SJCRH30 (cell line): Measurements from ENCODE around the gene VWA3A. TPM values are rescaled to one million over a fixed set of nuclear protein-coding genes. Genes with fewer than 3 reads are reported as not detected.
"Not testable (repeated sequence)": the region's sequence is repeated elsewhere in the genome, so short reads cannot be mapped to it uniquely, and the experiment has no call there.

Source experiments
- DNase-seq, 2 experiments: peaks; one replicate each; pipeline ENCODE4 v3.0.0-alpha.2; 2015 to 2020
- H3K27ac ChIP-seq: fragments of 250-450 bp; sonication (Bioruptor Pico); 2 replicates; pipeline ENCODE4 v1.5.1; 2020; ENCODE audit warnings: mild to moderate bottlenecking, moderate library complexity
- H3K27me3 ChIP-seq: fragments of 250-450 bp; sonication (Bioruptor Pico); 2 replicates; pipeline ENCODE4 v1.5.1; 2020; ENCODE audit warnings: mild to moderate bottlenecking, moderate library complexity
- H3K36me3 ChIP-seq: fragments of 250-450 bp; sonication (Bioruptor Pico); 2 replicates; pipeline ENCODE4 v1.5.1; 2020; ENCODE audit warnings: mild to moderate bottlenecking, moderate library complexity
- H3K4me1 ChIP-seq: fragments of 250-450 bp; sonication (Bioruptor Pico); 2 replicates; pipeline ENCODE4 v1.5.1; 2020; ENCODE audit warnings: mild to moderate bottlenecking, moderate library complexity
- H3K4me3 ChIP-seq: fragments of 250-450 bp; sonication (Bioruptor Pico); 2 replicates; pipeline ENCODE4 v1.5.1; 2020; ENCODE audit warnings: mild to moderate bottlenecking, moderate library complexity
- H3K9me3 ChIP-seq: fragments of 250-450 bp; sonication (Bioruptor Pico); replicated peaks from 2 replicates; pipeline ENCODE4 v1.5.1; 2020; ENCODE audit warnings: mild to moderate bottlenecking, moderate library complexity
- total RNA-seq: library from RNA; depleted of rRNA; stranded (reverse); fragments of >200 nt; shearing (Covaris generic); gene quantifications from 2 replicates; pipeline ENCODE4 v1.2.3, GENCODE V29; 2014

The VWA3A gene
- total RNA-seq, 1 experiment from 2014 or later, result not detected

GRCh38 chr16:22191532-22192260 lies 99.4 kb downstream of the VWA3A start:
- Histone ChIP-seq H3K36me3 (no peaks in the 10 kb centered on the region), H3K27me3 (no peaks in the 10 kb centered on the region), H3K27ac (peak overlapping the region; percentile 58), H3K4me3 (peak overlapping the region; percentile 66), H3K9me3 (no peaks in the 10 kb centered on the region), H3K4me1 (no peaks in the 10 kb centered on the region; the same call in 1 of the 2 replicates)
- peak in 1 of 2 experiments; percentile 57 for DNase-seq

- Histone ChIP-seq H3K27me3 (no peaks in the 10 kb centered on the region), H3K27ac (peak overlapping the region; percentile 58; the same call in 1 of the 2 replicates), H3K9me3 (no peaks in the 10 kb centered on the region), H3K36me3 (no peaks in the 10 kb centered on the region), H3K4me3 (peak overlapping the region; percentile 66), H3K4me1 (no peaks in the 10 kb centered on the region; the same call in 1 of the 2 replicates)
- DNase-seq, result peak; percentile 80 to 85
These were observed 100.1 kb downstream of the VWA3A start for GRCh38 chr16:22192261-22193062.

- Histone ChIP-seq H3K27ac (no peak overlapping the region), H3K9me3 (no peaks in the 10 kb centered on the region), H3K36me3 (no peaks in the 10 kb centered on the region), H3K4me3 (no peak overlapping the region), H3K27me3 (no peaks in the 10 kb centered on the region), H3K4me1 (no peaks in the 10 kb centered on the region; the same call in 1 of the 2 replicates)
- DNase-seq, result no peak
These were observed 100.7 kb downstream of the VWA3A start for GRCh38 chr16:22193063-22193411.

GRCh38 chr16:22194707-22195444 lies 102.5 kb downstream of the VWA3A start:
- DNase-seq, result no peak
- no peaks in the 10 kb centered on the region for H3K9me3 ChIP-seq
- H3K4me1 ChIP-seq, result no peaks in the 10 kb centered on the region
- no peak overlapping the region for H3K4me3 ChIP-seq
- H3K27me3 ChIP-seq, result no peaks in the 10 kb centered on the region
- no peaks in the 10 kb centered on the region for H3K36me3 ChIP-seq
- H3K27ac ChIP-seq, result no peak overlapping the region

GRCh38 chr16:22195445-22195694 lies 103.0 kb downstream of the VWA3A start:
- Histone ChIP-seq H3K9me3 (no peaks in the 10 kb centered on the region), H3K27ac (no peak overlapping the region)
- no peak for DNase-seq

GRCh38 chr16:22195695-22196558 lies 103.6 kb downstream of the VWA3A start:
- DNase-seq, result peak; percentile 82 to 95
- H3K27ac ChIP-seq, result no peak overlapping the region

More at GRCh38 chr16:22195445-22195694, 103.0 kb downstream of the VWA3A start:
- Histone ChIP-seq H3K36me3 (no peaks in the 10 kb centered on the region), H3K4me3 (no peak overlapping the region), H3K4me1 (no peaks in the 10 kb centered on the region), H3K27me3 (no peaks in the 10 kb centered on the region)

GRCh38 chr16:22196559-22197168 lies 104.3 kb downstream of the VWA3A start:
- not testable (repeated sequence) for H3K4me3 ChIP-seq

More at GRCh38 chr16:22195695-22196558, 103.6 kb downstream of the VWA3A start:
- H3K9me3 ChIP-seq, result no peaks in the 10 kb centered on the region
- H3K36me3 ChIP-seq, result no peaks in the 10 kb centered on the region
- H3K4me1 ChIP-seq, result no peaks in the 10 kb centered on the region
- no peaks in the 10 kb centered on the region for H3K27me3 ChIP-seq
- H3K4me3 ChIP-seq, result peak overlapping the region; percentile 62

GRCh38 chr16:22198547-22199293 lies 106.4 kb downstream of the VWA3A start:
- Histone ChIP-seq H3K9me3 (no peaks in the 10 kb centered on the region), H3K36me3 (no peaks in the 10 kb centered on the region), H3K27me3 (no peaks in the 10 kb centered on the region), H3K27ac (no peak overlapping the region), H3K4me1 (no peaks in the 10 kb centered on the region), H3K4me3 (no peak overlapping the region)
- DNase-seq, result no peak

More at GRCh38 chr16:22196559-22197168, 104.3 kb downstream of the VWA3A start:
- H3K9me3 ChIP-seq, H3K36me3 ChIP-seq, DNase-seq, H3K27ac ChIP-seq, H3K4me1 ChIP-seq, H3K27me3 ChIP-seq: not testable (repeated sequence)

GRCh38 chr16:22202261-22202637 lies 109.9 kb downstream of the VWA3A start:
- no peaks in the 10 kb centered on the region for H3K27me3 ChIP-seq
- H3K36me3 ChIP-seq, result no peaks in the 10 kb centered on the region
- H3K4me1 ChIP-seq, result peaks cover 5% of the 10 kb centered on the region; the same call in 1 of the 2 replicates
- no peaks in the 10 kb centered on the region for H3K9me3 ChIP-seq
- no peak overlapping the region for H3K4me3 ChIP-seq
- no peak for DNase-seq
- H3K27ac ChIP-seq, result no peak overlapping the region

- no peak overlapping the region for H3K4me3 ChIP-seq
- H3K4me1 ChIP-seq, result peaks cover 9% of the 10 kb centered on the region
- no peaks in the 10 kb centered on the region for H3K9me3 ChIP-seq
- H3K36me3 ChIP-seq, result no peaks in the 10 kb centered on the region
- H3K27me3 ChIP-seq, result no peaks in the 10 kb centered on the region
- no peak for DNase-seq
- H3K27ac ChIP-seq, result no peak overlapping the region
These were observed 110.8 kb downstream of the VWA3A start for GRCh38 chr16:22203091-22203490.

GRCh38 chr16:22204091-22204655 lies 111.8 kb downstream of the VWA3A start:
- DNase-seq, result no peak
- H3K36me3 ChIP-seq, result no peaks in the 10 kb centered on the region

GRCh38 chr16:22205577-22206012 lies 113.3 kb downstream of the VWA3A start:
- H3K4me1 ChIP-seq, result peaks cover 9% of the 10 kb centered on the region
- H3K4me3 ChIP-seq, result peak overlapping the region; percentile 93
- no peak for DNase-seq
- no peaks in the 10 kb centered on the region for H3K9me3 ChIP-seq
- peaks cover 7% of the 10 kb centered on the region; the same call in 1 of the 2 replicates for H3K36me3 ChIP-seq
- H3K27ac ChIP-seq, result peak overlapping the region; percentile 30; the same call in 1 of the 2 replicates
- H3K27me3 ChIP-seq, result no peaks in the 10 kb centered on the region

More at GRCh38 chr16:22204091-22204655, 111.8 kb downstream of the VWA3A start:
- Histone ChIP-seq H3K4me1 (peaks cover 9% of the 10 kb centered on the region), H3K9me3 (no peaks in the 10 kb centered on the region), H3K4me3 (no peak overlapping the region), H3K27me3 (no peaks in the 10 kb centered on the region), H3K27ac (no peak overlapping the region)
